Calu3 (cell line): Measurements from ENCODE around the gene WARS2. TPM values are rescaled to one million over a fixed set of nuclear protein-coding genes. Genes with fewer than 3 reads are reported as not detected.

Experiments used
- BruUV-seq: library from RNA; stranded (reverse); fragments of 400-500 nt; replicated peaks from 2 replicates; lab custom pipeline; 2021; lab: Mats Ljungman, UMichigan
- CTCF ChIA-PET: fragments of 300-600 bp; sonication (Branson Sonifier 250); formaldehyde crosslinking; loops from one replicate; lab custom pipeline; 2022; ENCODE audit warnings: antibody characterized with exemption; lab: Charles Lee
- DNase-seq: peaks from one replicate; pipeline ENCODE4 v3.0.0; 2022
- H3K27ac Mint-ChIP-seq: one replicate; pipeline ENCODE4 v1.8.0; 2022; ENCODE audit warnings: mixed read lengths; ENCODE audit not compliant: unreplicated experiment
- H3K27me3 Mint-ChIP-seq: one replicate; pipeline ENCODE4 v1.8.0; 2022; ENCODE audit warnings: mixed read lengths; ENCODE audit not compliant: unreplicated experiment
- H3K36me3 Mint-ChIP-seq: one replicate; pipeline ENCODE4 v1.8.0; 2022; ENCODE audit warnings: mild to moderate bottlenecking, moderate library complexity, mixed read lengths; ENCODE audit not compliant: insufficient read depth, unreplicated experiment
- H3K4me1 Mint-ChIP-seq: one replicate; pipeline ENCODE4 v1.8.0; 2022; ENCODE audit warnings: mild to moderate bottlenecking, low read depth, mixed read lengths; ENCODE audit not compliant: unreplicated experiment
- H3K4me3 Mint-ChIP-seq: one replicate; pipeline ENCODE4 v1.8.0; 2022; ENCODE audit warnings: mild to moderate bottlenecking, low read depth, moderate library complexity, mixed read lengths; ENCODE audit not compliant: unreplicated experiment
- H3K9me3 Mint-ChIP-seq: one replicate; pipeline ENCODE4 v1.8.0; 2022; ENCODE audit warnings: low read depth, mixed read lengths; ENCODE audit not compliant: unreplicated experiment
- CTCF ChIP-seq: fragments of 200-600 bp; IDR thresholded peaks from one replicate; pipeline ENCODE4 v1.8.0; 2022; ENCODE audit warnings: antibody characterized with exemption; ENCODE audit not compliant: unreplicated experiment
- intact Hi-C: fragments of 100-400 bp; cut with micrococcal nuclease; formaldehyde crosslinking; loops from one replicate; pipeline ENCODE4 v1.10.0; 2022; ENCODE audit not compliant: unreplicated experiment
- total RNA-seq: library from RNA; stranded (reverse); gene quantifications from 2 replicates; pipeline ENCODE4 v1.2.3, GENCODE V29; 2022

Gene WARS2
- total RNA-seq, 1 experiment from 2014 or later, result 7.8 TPM

GRCh38 chr1:119040489-119040888 is 100.0 kb downstream of the WARS2 start:
- BruUV-seq, result no TSS peak
- Mint-ChIP-seq H3K27ac (no peak overlapping the region), H3K4me3 (no peak overlapping the region), H3K9me3 (no peaks in the 10 kb centered on the region), H3K27me3 (no peaks in the 10 kb centered on the region), H3K4me1 (peaks cover 2% of the 10 kb centered on the region), H3K36me3 (no peaks in the 10 kb centered on the region)
- no peak for TF ChIP-seq CTCF
- intact Hi-C loops, result no loop called here
- DNase-seq, result no peak
- CTCF ChIA-PET, result no interaction called here

GRCh38 chr1:119038363-119038762 is 102.1 kb downstream of the WARS2 start:
- no peaks in the 10 kb centered on the region for H3K4me1 Mint-ChIP-seq
- H3K9me3 Mint-ChIP-seq, result no peaks in the 10 kb centered on the region
- intact Hi-C loops, result no loop called here
- H3K27ac Mint-ChIP-seq, result no peak overlapping the region
- BruUV-seq, result no TSS peak
- no peak for TF ChIP-seq CTCF
- CTCF ChIA-PET, result no interaction called here
- no peaks in the 10 kb centered on the region for H3K36me3 Mint-ChIP-seq
- no peaks in the 10 kb centered on the region for H3K27me3 Mint-ChIP-seq
- DNase-seq, result no peak
- no peak overlapping the region for H3K4me3 Mint-ChIP-seq

- no peaks in the 10 kb centered on the region for H3K4me1 Mint-ChIP-seq
- no peak for DNase-seq
- no peak overlapping the region for H3K4me3 Mint-ChIP-seq
- H3K36me3 Mint-ChIP-seq, result no peaks in the 10 kb centered on the region
- TF ChIP-seq CTCF, result no peak
- CTCF ChIA-PET, result no interaction called here
- H3K27ac Mint-ChIP-seq, result no peak overlapping the region
- intact Hi-C loops, result no loop called here
- BruUV-seq, result no TSS peak
- no peaks in the 10 kb centered on the region for H3K27me3 Mint-ChIP-seq
- no peaks in the 10 kb centered on the region for H3K9me3 Mint-ChIP-seq
Observed at GRCh38 chr1:119034359-119034758, 106.1 kb downstream of the WARS2 start.

GRCh38 chr1:119032986-119033385 is 107.5 kb downstream of the WARS2 start:
- no peak for DNase-seq
- no peak overlapping the region for H3K4me3 Mint-ChIP-seq
- peaks cover 2% of the 10 kb centered on the region for H3K4me1 Mint-ChIP-seq
- intact Hi-C loops, result no loop called here
- H3K27ac Mint-ChIP-seq, result no peak overlapping the region
- BruUV-seq, result no TSS peak
- no peaks in the 10 kb centered on the region for H3K36me3 Mint-ChIP-seq
- TF ChIP-seq CTCF, result no peak
- no peaks in the 10 kb centered on the region for H3K9me3 Mint-ChIP-seq
- CTCF ChIA-PET, result no interaction called here
- no peaks in the 10 kb centered on the region for H3K27me3 Mint-ChIP-seq

- H3K9me3 Mint-ChIP-seq, result peaks cover 3% of the 10 kb centered on the region
- no peaks in the 10 kb centered on the region for H3K36me3 Mint-ChIP-seq
- H3K27ac Mint-ChIP-seq, result no peak overlapping the region
- CTCF ChIA-PET, result no interaction called here
- intact Hi-C loops, result no loop called here
- DNase-seq, result no peak
- no peak for TF ChIP-seq CTCF
- no peak overlapping the region for H3K4me3 Mint-ChIP-seq
- peaks cover 8% of the 10 kb centered on the region for H3K4me1 Mint-ChIP-seq
- H3K27me3 Mint-ChIP-seq, result no peaks in the 10 kb centered on the region
- BruUV-seq, result no TSS peak
Observed at GRCh38 chr1:119027759-119028158, 112.7 kb downstream of the WARS2 start.
